H9 (cell line): ENCODE measurements around the gene PDZD2. TPM values are rescaled to one million over a fixed set of nuclear protein-coding genes. Genes with fewer than 3 reads are reported as not detected.

Experiments used
- DNase-seq: peaks from one replicate; pipeline ENCODE4 v3.0.0-alpha.2; 2017
- H2AFZ ChIP-seq: one replicate; pipeline ENCODE4 v1.6.1; 2013; ENCODE audit warnings: mild to moderate bottlenecking, low read length, control low read depth, moderate library complexity
- H2AK5ac ChIP-seq: 2 replicates; pipeline ENCODE4 v1.6.1; 2013; ENCODE audit warnings: low read length, control low read depth, mixed read lengths; ENCODE audit not compliant: insufficient read length
- H2BK120ac ChIP-seq: one replicate; pipeline ENCODE4 v1.6.1; 2013; ENCODE audit warnings: low read depth, mild to moderate bottlenecking, low read length, control low read depth, inconsistent platforms; ENCODE audit not compliant: poor library complexity, severe bottlenecking
- H2BK12ac ChIP-seq: 2 replicates; pipeline ENCODE4 v1.6.1; 2013; ENCODE audit warnings: low read length, control low read depth, mixed read lengths, low read depth; ENCODE audit not compliant: insufficient read length
- H2BK15ac ChIP-seq: 2 replicates; pipeline ENCODE4 v1.6.1; 2013; ENCODE audit warnings: low read depth, low read length, control low read depth
- H2BK20ac ChIP-seq: one replicate; pipeline ENCODE4 v1.6.1; 2013; ENCODE audit warnings: low read depth, mild to moderate bottlenecking, low read length, control low read depth, inconsistent platforms; ENCODE audit not compliant: poor library complexity, severe bottlenecking
- H2BK5ac ChIP-seq: 2 replicates; pipeline ENCODE4 v1.6.1; 2013; ENCODE audit warnings: low read length, control low read depth, mixed read lengths; ENCODE audit not compliant: insufficient read length
- H3K14ac ChIP-seq: 2 replicates; pipeline ENCODE4 v1.6.1; 2013; ENCODE audit warnings: low read length, control low read depth; ENCODE audit not compliant: insufficient read depth
- H3K18ac ChIP-seq: 2 replicates; pipeline ENCODE4 v1.6.1; 2013; ENCODE audit warnings: low read depth, mild to moderate bottlenecking, mixed read lengths, low read length, control low read depth; ENCODE audit not compliant: insufficient read length
- H3K23ac ChIP-seq: 2 replicates; pipeline ENCODE4 v1.6.1; 2013; ENCODE audit warnings: low read length, control low read depth, mixed read lengths, low read depth; ENCODE audit not compliant: insufficient read length
- H3K23me2 ChIP-seq: 2 replicates; pipeline ENCODE4 v1.6.1; 2013; ENCODE audit warnings: low read depth, mild to moderate bottlenecking, mixed read lengths, low read length, control low read depth; ENCODE audit not compliant: insufficient read length, poor library complexity, severe bottlenecking
- H3K27ac ChIP-seq: 2 replicates; pipeline ENCODE4 v1.5.1; 2013; ENCODE audit warnings: low read length, control low read depth, mixed read lengths, low read depth; ENCODE audit not compliant: insufficient read length
- H3K27me3 ChIP-seq: 2 replicates; pipeline ENCODE4 v1.6.1; 2013; ENCODE audit warnings: low read length, control low read depth, inconsistent platforms; ENCODE audit not compliant: insufficient read depth
- H3K4ac ChIP-seq: 2 replicates; pipeline ENCODE4 v1.6.1; 2013; ENCODE audit warnings: low read depth, mild to moderate bottlenecking, control low read depth, inconsistent platforms, low read length, moderate library complexity
- H3K4me1 ChIP-seq: 2 replicates; pipeline ENCODE4 v1.6.1; 2013; ENCODE audit warnings: low read length, control low read depth, inconsistent platforms; ENCODE audit not compliant: insufficient read depth
- H3K4me2 ChIP-seq: 2 replicates; pipeline ENCODE4 v1.6.1; 2013; ENCODE audit warnings: low read length, control low read depth, mixed read lengths; ENCODE audit not compliant: insufficient read length, insufficient read depth
- H3K56ac ChIP-seq: 2 replicates; pipeline ENCODE4 v1.6.1; 2013; ENCODE audit warnings: low read depth, mild to moderate bottlenecking, mixed read lengths, low read length, control low read depth; ENCODE audit not compliant: insufficient read length
- H3K79me1 ChIP-seq: 2 replicates; pipeline ENCODE4 v1.6.1; 2013; ENCODE audit warnings: low read depth, mild to moderate bottlenecking, moderate library complexity, low read length, control low read depth, inconsistent platforms; ENCODE audit not compliant: insufficient read depth, poor library complexity, severe bottlenecking
- H3K79me2 ChIP-seq: 2 replicates; pipeline ENCODE4 v1.6.1; 2013; ENCODE audit warnings: low read length, control low read depth, inconsistent platforms; ENCODE audit not compliant: insufficient read depth
- H3K9ac ChIP-seq: 2 replicates; pipeline ENCODE4 v1.6.1; 2013; ENCODE audit warnings: low read length, control low read depth, mixed read lengths; ENCODE audit not compliant: insufficient read length; ENCODE audit errors: extremely low read depth
- H3K9me3 ChIP-seq: one replicate; pipeline ENCODE4 v1.6.1; 2013; ENCODE audit warnings: low read depth, low read length, inconsistent platforms; ENCODE audit not compliant: control insufficient read depth
- H3T11ph ChIP-seq: one replicate; pipeline ENCODE4 v1.6.1; 2013; ENCODE audit warnings: mild to moderate bottlenecking, low read length, control low read depth, inconsistent platforms
- H4K20me1 ChIP-seq: one replicate; pipeline ENCODE4 v1.6.1; 2013; ENCODE audit not compliant: control insufficient read depth, insufficient read length, insufficient read depth
- H4K5ac ChIP-seq: 2 replicates; pipeline ENCODE4 v1.6.1; 2013; ENCODE audit warnings: low read depth, mild to moderate bottlenecking, mixed read lengths, low read length, control low read depth; ENCODE audit not compliant: insufficient read length
- H4K8ac ChIP-seq: replicated peaks from 2 replicates; pipeline ENCODE4 v1.6.1; 2013; ENCODE audit warnings: low read length, control low read depth, mixed read lengths, low read depth; ENCODE audit not compliant: insufficient read length
- H4K91ac ChIP-seq: 2 replicates; pipeline ENCODE4 v1.6.1; 2013; ENCODE audit warnings: low read depth, mild to moderate bottlenecking, moderate library complexity, mixed read lengths, low read length, control low read depth; ENCODE audit not compliant: insufficient read length
- H3K27ac Mint-ChIP-seq, 3 experiments: 2 replicates in 2 of 3; 3 replicates in 1 of 3; pipeline ENCODE4 v1.8.0; 2020 to 2021; ENCODE audit warnings: mixed read lengths in 3 of 3, mild to moderate bottlenecking in 1 of 3, moderate library complexity in 1 of 3
- H3K27me3 Mint-ChIP-seq: 2 replicates; pipeline ENCODE4 v1.8.0; 2021; ENCODE audit warnings: low read depth, mild to moderate bottlenecking, moderate library complexity, mixed read lengths
- H3K36me3 Mint-ChIP-seq, 3 experiments: 2 replicates in 2 of 3; 3 replicates in 1 of 3; pipeline ENCODE4 v1.8.0; 2020 to 2021; ENCODE audit warnings: low read depth in 3 of 3, mixed read lengths in 3 of 3; ENCODE audit not compliant: insufficient read depth in 1 of 3
- H3K4me1 Mint-ChIP-seq, 2 experiments: 2 replicates each; pipeline ENCODE4 v1.8.0; 2020; ENCODE audit warnings: mixed read lengths in 2 of 2
- H3K4me3 Mint-ChIP-seq, 2 experiments: 2 replicates in 1 of 2; 3 replicates in 1 of 2; pipeline ENCODE4 v1.8.0; 2020 to 2021; ENCODE audit warnings: mild to moderate bottlenecking in 2 of 2, mixed read lengths in 2 of 2, moderate library complexity in 1 of 2
- H3K9me3 Mint-ChIP-seq, 2 experiments: 2 replicates in 1 of 2; 3 replicates in 1 of 2; pipeline ENCODE4 v1.8.0; 2020; ENCODE audit warnings: mild to moderate bottlenecking in 2 of 2, mixed read lengths in 2 of 2, moderate library complexity in 1 of 2
- WGBS: extraction: QIAGEN DNeasy Blood & Tissue Kit; methylation state at CpG from one replicate; pipeline ENCODE4 v1.1.7; 2013; ENCODE audit warnings: missing lambda C conversion rate, low lambda C conversion rate, mixed read lengths; ENCODE audit not compliant: insufficient read length; ENCODE audit errors: extremely low coverage; 5-methylcytosine and 5-hydroxymethylcytosine counted together
- total RNA-seq: library from RNA; stranded (reverse); gene quantifications from 2 replicates; pipeline ENCODE4 v1.2.1, GENCODE V29; 2021
- TF ChIP-seq, protein P1 (sequence below): fragments of 200-600 bp; sonication (generic); conservative IDR thresholded peaks from 3 replicates; pipeline ENCODE4 v1.8.0; 2021; ENCODE audit warnings: antibody characterized with exemption, mild to moderate bottlenecking

PDZD2 gene
- total RNA-seq, 1 experiment from 2014 or later: 9.9 TPM

DNA sequence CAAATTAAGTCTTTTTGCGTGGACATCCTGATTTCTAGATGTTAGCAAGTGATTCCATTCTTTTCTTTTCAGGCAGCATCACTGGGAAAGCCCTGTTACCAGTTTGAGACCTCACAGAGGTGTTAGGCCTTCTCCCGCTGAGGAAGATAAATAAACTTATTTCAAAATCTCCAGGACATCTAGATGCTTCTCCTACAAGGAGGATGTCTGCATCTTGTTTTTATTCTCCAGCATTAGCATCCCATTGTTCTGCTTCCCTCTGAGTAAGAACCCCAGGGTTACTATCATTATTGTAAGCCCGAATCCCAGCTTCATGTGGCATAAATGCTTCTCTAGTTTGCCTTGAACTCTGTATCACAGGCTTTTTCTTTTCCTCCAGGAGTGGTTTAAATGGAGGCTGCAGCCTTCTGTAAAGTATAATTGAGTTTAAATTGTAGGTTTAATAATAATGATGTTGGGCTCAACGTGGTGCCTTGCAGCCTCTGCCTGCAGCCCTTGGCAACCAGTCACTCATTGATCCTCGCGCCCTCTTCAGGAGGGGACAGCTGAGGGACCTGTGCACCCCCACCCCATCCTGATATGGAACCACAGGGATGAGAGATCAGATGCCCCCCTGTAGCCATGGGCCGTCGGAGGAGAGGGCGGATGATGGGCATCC, 114.9 kb downstream of the PDZD2 start:
- H4K5ac ChIP-seq: no peak overlapping the region
- H3K4me3 Mint-ChIP-seq: peak overlapping the region in 1 of 2 experiments; percentile 54; a peak in 3 of 5 replicates
- H2BK20ac ChIP-seq: no peak overlapping the region
- no peak overlapping the region; a peak in 1 of 7 replicates for H3K27ac Mint-ChIP-seq
- no peak overlapping the region for H4K91ac ChIP-seq
- no peaks in the 10 kb centered on the region for H4K20me1 ChIP-seq
- H2AFZ ChIP-seq: no peak overlapping the region
- peaks cover 0 to 6% of the 10 kb centered on the region in 2 experiments; a peak in 1 of 5 replicates for H3K9me3 Mint-ChIP-seq
- H3K18ac ChIP-seq: no peak overlapping the region
- no peak overlapping the region for H3K56ac ChIP-seq
- no peak overlapping the region for H3K23ac ChIP-seq
- no CpG with 5 or more reads among the region's 9 CpGs for WGBS
- no peak overlapping the region for H2BK120ac ChIP-seq
- H3K4ac ChIP-seq: no peak overlapping the region
- H3K79me2 ChIP-seq: no peaks in the 10 kb centered on the region; the same call in 1 of the 2 replicates
- H3K9ac ChIP-seq: no peak overlapping the region
- H3K4me1 Mint-ChIP-seq: peaks cover 25 to 44% of the 10 kb centered on the region in 2 experiments
- H2BK5ac ChIP-seq: no peak overlapping the region
- H2BK12ac ChIP-seq: no peak overlapping the region
- H3K36me3 Mint-ChIP-seq: 0 out of 7 replicates have a peak, but pooled peaks cover 0 to 3% (median 0%) of the 10 kb centered on the region in 3 experiments
- no peak overlapping the region for H2AK5ac ChIP-seq
- H4K8ac ChIP-seq: no peak overlapping the region
- H3K14ac ChIP-seq: no peak overlapping the region
- peaks cover 88% of the 10 kb centered on the region for H3K27me3 Mint-ChIP-seq
- no peak overlapping the region for H3K27ac ChIP-seq
- H3K79me1 ChIP-seq: no peaks in the 10 kb centered on the region
- no peak overlapping the region for H3K4me2 ChIP-seq
- peaks cover 6% of the 10 kb centered on the region for H3K4me1 ChIP-seq
- H3K23me2 ChIP-seq: no peaks in the 10 kb centered on the region
- DNase-seq: no peak
- TF ChIP-seq, protein P1, sequence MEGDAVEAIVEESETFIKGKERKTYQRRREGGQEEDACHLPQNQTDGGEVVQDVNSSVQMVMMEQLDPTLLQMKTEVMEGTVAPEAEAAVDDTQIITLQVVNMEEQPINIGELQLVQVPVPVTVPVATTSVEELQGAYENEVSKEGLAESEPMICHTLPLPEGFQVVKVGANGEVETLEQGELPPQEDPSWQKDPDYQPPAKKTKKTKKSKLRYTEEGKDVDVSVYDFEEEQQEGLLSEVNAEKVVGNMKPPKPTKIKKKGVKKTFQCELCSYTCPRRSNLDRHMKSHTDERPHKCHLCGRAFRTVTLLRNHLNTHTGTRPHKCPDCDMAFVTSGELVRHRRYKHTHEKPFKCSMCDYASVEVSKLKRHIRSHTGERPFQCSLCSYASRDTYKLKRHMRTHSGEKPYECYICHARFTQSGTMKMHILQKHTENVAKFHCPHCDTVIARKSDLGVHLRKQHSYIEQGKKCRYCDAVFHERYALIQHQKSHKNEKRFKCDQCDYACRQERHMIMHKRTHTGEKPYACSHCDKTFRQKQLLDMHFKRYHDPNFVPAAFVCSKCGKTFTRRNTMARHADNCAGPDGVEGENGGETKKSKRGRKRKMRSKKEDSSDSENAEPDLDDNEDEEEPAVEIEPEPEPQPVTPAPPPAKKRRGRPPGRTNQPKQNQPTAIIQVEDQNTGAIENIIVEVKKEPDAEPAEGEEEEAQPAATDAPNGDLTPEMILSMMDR: 0 out of 3 replicates have a peak, but pooled peaks have one; percentile 21
- H3K9me3 ChIP-seq: no peaks in the 10 kb centered on the region
- H2BK15ac ChIP-seq: no peak overlapping the region
- no peak overlapping the region for H3T11ph ChIP-seq
- peaks cover 6% of the 10 kb centered on the region for H3K27me3 ChIP-seq
